ENCODE results near the gene UBE3C. TPM values are rescaled to one million over a fixed set of nuclear protein-coding genes. Genes with fewer than 3 reads are reported as not detected.
"Not testable (repeated sequence)": the region's sequence is repeated elsewhere in the genome, so short reads cannot be mapped to it uniquely, and the experiment has no call there.

Gene UBE3C
- total RNA-seq, 1 experiment from 2014 or later: 93.2 TPM

- peak; percentile 36 for DNase-seq (ENCODE audit: low read depth)
Measured at GRCh38 chr7:157235357-157236333, 96.9 kb downstream of the UBE3C start.

- DNase-seq (ENCODE audit: low read depth): no peak
Measured at GRCh38 chr7:157238087-157238486, 99.4 kb downstream of the UBE3C start.

- no peak for DNase-seq (ENCODE audit: low read depth)
Measured at GRCh38 chr7:157239571-157240270, 101.0 kb downstream of the UBE3C start.

GRCh38 chr7:157241631-157242030, 102.9 kb downstream of the UBE3C start:
- DNase-seq (ENCODE audit: low read depth): no peak

- no peak for DNase-seq (ENCODE audit: low read depth)
Measured at GRCh38 chr7:157244516-157245294, 106.0 kb downstream of the UBE3C start.

GRCh38 chr7:157246052-157246451, 107.3 kb downstream of the UBE3C start:
- DNase-seq (ENCODE audit: low read depth): no peak

- DNase-seq (ENCODE audit: low read depth): no peak
Measured at GRCh38 chr7:157248659-157249058, 109.9 kb downstream of the UBE3C start.

GRCh38 chr7:157250605-157251228, 112.0 kb downstream of the UBE3C start:
- DNase-seq (ENCODE audit: low read depth): peak; percentile 46

- DNase-seq (ENCODE audit: low read depth): not testable (repeated sequence)
Measured at GRCh38 chr7:157251817-157252216, 113.1 kb downstream of the UBE3C start.

- no peak for DNase-seq (ENCODE audit: low read depth)
Measured at GRCh38 chr7:157253850-157254249, 115.1 kb downstream of the UBE3C start.

- DNase-seq (ENCODE audit: low read depth): not testable (repeated sequence)
Measured at GRCh38 chr7:157254781-157255180, 116.1 kb downstream of the UBE3C start.

GRCh38 chr7:157255201-157255606, 116.5 kb downstream of the UBE3C start:
- DNase-seq (ENCODE audit: low read depth): no peak

GRCh38 chr7:157263156-157263555, 124.4 kb downstream of the UBE3C start:
- no peak for DNase-seq (ENCODE audit: low read depth)

GRCh38 chr7:157265051-157265450, 126.3 kb downstream of the UBE3C start:
- no peak for DNase-seq (ENCODE audit: low read depth)

GRCh38 chr7:157266272-157266671, 127.5 kb downstream of the UBE3C start:
- DNase-seq (ENCODE audit: low read depth): no peak

GRCh38 chr7:157267516-157267915, 128.8 kb downstream of the UBE3C start:
- no peak for DNase-seq (ENCODE audit: low read depth)

- DNase-seq (ENCODE audit: low read depth): no peak
Measured at GRCh38 chr7:157267956-157268355, 129.2 kb downstream of the UBE3C start.

GRCh38 chr7:157268540-157268939, 129.8 kb downstream of the UBE3C start:
- DNase-seq (ENCODE audit: low read depth): no peak

- no peak for DNase-seq (ENCODE audit: low read depth)
Measured at GRCh38 chr7:157269341-157270059, 130.8 kb downstream of the UBE3C start.

GRCh38 chr7:157270060-157270444, 131.3 kb downstream of the UBE3C start:
- no peak for DNase-seq (ENCODE audit: low read depth)
